ENCODE data around the gene CEP170. TPM values are rescaled to one million over a fixed set of nuclear protein-coding genes. Genes with fewer than 3 reads are reported as not detected.
"Not testable (repeated sequence)": the region's sequence is repeated elsewhere in the genome, so short reads cannot be mapped to it uniquely, and the experiment has no call there.

CEP170 gene
- polyA plus RNA-seq, 10 donors, result 41.8 to 82.3 (median 56.2) TPM

DNA sequence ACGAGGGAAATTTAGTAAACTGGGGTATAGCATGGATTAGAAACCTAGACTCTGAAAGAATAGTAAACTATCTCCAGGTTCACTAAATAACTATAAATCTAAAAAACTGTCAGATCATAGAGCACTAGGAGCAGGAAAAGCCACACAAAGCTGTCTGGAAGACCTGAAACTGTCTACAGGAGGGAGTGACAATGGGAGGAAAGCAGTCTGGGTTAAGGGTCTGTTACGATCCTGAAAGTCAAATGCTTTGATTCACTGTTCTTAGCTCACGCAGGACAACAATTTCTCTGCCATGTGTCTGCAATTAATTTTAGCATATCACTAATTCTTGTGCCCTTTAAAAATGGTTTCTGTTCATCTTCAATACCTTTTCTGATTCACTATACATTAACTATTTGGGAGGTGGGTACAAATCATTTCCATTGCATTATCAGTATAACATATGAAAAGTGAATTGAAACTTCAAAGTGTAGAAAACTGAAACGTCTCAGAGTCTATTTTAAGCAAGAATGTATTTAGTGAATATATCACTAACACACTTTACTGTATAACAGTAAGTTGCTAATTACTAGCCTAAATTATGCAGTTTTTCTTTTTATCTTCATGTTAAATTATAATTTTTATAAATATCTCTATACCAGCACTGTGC is 18.4 kb downstream of the CEP170 start:
- DNase-seq, result no peak

DNA sequence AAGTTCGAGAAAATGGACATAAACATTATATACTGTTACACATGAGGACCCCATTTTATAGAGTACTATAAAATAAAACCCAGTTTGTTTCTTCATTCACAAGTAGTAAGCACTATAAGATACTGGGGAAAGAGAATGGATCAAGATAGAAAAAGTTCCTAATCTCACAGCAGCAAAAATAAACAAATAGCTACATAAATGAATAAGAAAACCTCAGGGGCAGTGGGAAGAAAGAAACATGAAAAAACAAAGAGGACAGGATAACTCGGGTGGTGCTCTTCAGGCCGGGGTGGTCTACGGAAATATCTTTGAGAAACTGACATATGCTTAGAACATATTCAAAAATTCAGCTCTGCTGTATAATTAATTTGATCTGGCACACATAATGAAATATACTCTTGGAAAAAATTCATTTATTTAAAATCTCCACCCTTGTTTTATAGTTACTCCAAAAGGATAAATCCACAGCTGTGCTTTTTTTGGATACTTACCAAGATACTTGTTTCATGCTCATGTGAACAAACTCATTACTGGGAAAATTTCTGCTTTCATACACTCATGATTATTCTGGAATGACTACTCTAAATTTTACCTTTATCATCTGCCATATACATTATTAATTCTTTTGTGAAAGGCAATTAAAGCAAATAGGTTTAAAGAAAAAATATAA is 20.0 kb downstream of the CEP170 start:
- DNase-seq, result peak; percentile 54 to 75 (median 63)

DNA sequence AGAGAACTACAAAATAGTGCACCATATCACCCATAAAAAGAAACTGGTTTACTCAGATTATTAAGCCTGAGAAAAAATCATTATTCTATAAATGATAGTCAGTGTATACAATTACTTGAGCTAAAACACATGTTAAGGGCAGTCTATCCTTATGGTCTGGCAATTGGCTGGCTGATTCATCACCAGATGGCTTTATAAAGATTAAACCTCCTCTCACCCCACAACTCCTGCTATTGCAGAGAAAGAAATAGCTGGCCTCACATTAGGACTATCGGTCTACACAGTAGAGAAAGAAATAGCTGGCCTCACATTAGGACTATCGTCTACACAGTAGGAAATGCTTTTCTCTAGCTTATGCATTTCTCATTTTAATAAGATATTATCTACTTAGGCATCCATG is 21.2 kb downstream of the CEP170 start:
- DNase-seq, result peak in 1 of 3 donors; percentile 27

DNA sequence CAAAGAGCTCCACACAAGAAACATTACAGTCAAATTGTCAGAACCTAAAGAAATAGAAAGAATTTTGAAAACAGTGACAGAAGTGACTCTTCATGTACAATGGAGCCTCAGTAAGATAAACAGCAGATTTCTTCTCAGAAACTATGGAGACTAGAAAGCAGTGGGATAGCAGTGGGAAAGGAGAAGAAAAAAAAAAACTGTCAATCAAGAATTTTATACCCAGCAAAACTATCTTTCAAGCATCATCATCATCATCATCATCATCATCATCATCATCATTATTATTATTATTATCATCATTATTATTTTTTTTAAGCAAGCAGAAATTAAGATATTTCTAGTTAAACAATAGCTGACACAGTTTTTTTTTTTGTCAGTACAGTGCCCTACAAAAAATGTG is 24.2 kb downstream of the CEP170 start:
- DNase-seq, result no peak

DNA sequence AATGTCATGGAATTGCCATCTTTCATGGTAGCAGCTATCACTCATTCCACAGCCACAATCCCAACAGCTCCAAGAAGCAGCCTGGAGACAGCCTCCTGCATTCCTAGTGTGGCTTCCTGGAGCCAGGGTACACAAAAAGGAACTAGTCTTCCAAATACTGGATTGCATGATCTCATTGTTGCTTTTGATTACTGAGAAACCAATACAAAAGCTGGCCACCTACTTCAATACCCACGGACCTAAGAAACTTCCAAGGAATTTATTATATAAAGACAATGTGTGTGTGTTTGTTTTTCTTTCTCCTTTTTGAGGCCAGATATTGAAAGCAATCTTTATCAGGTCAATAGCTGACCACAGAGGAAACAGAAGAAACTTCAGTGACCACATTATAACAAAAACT is 25.6 kb downstream of the CEP170 start:
- DNase-seq, result no peak

DNA sequence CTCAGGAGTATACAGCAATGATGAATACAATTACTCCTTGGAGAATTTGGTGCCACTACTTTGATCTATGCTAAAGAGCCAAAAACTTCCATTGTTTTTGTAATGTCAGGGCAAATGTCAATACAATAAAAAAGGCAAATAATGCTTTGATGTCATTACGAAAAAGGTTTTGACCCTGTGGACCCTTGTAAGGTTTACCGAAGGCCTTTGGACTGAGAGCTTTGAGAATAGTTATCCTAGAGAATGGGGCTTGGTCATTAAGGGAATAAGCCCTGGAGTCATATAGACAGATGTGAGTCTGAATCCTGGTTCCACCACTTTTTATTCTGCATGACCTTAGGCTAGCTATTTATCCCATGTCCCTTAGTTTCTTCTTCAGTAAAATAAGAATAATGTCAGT is 27.5 kb downstream of the CEP170 start:
- no peak for DNase-seq

DNA sequence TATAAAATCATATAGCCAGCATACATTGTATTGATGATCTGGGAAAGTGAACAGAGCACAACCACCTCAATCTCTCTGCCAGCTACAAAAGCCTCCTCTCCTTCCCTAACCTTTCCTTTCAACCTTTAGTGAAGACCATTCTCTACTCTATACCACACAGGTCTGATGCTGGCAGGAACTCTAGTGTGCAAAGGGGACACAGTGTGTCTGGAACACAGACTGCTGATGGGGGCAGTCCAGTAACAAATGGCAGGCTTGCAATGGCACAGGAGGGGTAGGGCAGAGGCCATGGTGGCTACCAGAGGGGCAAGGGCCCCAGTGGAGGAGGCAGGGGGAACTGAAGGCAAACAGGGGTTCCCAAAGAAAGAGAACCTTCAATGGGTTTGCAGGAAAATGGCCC is 37.0 kb downstream of the CEP170 start:
- DNase-seq, result no peak

DNA sequence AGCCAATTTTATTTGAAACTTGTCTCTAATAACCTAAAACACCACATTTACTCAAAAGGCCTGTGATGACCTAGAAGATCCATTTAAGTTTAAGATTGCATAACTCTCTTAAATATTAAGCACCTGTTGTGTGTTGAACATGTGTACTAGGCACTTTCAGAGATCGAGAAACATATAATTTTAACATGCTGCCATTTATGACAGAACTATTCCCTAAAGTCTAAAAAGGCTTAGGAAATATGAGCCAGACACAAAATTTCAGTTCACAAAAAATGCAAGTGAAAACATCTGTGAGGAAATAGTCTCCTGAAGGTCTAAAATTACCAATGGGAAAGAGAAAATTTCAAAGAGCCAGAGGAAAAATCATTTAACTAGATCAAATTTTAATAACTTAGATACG is 37.7 kb downstream of the CEP170 start:
- DNase-seq, result peak in 2 of 3 donors; percentile 16 to 53

DNA sequence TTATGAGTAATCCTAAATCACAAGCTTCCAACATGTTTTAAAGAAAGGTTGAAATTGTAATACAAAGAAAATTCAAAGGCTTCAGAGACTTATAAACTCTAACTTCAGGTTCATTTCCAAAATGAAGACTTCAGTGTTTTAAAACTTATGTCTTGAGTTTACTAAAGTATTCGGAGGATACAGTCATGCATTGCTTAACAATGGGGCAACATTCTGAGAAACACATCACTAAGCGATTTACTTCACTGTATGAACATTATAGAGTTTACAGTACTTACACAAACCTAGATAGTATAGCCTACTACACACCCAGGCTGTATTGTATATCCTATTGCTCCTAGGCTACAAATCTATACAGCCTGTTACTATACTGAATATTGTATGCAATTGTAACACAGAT is 38.3 kb downstream of the CEP170 start:
- no peak for DNase-seq

DNA sequence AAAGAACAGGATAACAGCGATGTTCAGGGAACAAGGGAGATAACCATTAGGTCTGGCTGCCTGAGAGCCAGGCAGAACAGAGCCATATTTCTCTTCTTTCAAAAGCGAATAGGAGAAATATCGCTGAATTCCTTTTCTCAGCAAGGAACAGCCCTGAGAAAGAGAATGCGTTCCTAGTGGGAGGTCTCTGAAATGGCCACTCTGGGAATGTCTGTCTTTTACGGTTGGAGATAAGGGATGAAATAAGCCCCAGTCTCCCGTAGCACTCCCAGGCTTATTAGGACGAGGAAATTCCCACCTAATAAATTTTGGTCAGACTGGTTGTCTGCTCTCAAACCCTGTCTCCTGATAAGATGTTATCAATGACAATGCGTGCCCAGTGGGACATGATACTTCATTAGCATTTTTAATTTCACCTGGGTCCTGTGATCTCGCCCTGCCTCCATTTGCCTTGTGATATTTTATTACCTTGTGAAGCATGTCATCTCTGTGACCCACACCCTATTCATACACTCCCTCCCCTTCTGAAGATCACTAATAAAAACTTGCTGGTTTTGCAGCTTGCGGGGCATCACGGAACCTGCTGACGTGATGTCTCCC is 39.7 kb downstream of the CEP170 start:
- DNase-seq, result not testable (repeated sequence)

DNA sequence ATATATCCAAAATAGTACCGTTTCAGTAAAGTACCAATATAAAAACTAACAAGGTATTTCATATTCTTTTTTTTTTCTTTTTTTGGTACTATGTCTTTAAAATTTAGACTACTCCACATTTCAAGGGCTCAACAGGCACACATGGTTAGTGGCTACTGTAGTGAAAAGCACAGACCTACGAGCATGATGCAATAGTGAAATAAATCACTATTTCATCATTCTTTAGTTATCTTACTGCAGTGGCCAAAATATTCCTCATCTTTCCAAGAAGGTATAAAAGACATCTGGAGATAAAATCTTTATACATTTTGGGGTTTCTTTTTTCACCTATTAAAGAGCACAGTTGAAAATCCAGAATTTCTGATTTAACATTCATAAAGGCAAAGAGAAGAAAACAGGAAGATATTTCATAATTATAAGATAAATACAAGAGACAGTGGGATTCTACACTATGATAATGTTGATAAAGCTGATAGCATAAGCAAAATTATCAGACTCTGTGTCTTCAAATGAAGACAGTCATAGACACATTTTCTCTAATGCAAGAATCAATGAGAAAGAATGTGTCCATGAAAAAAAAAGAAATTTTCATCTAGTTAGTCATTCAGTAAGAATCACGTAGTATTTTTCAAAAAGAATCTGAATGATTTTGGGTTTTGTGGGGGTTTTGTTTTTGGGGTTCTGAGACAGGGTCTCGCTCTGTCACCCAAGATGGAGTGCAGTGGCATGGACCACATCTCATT is 41.9 kb downstream of the CEP170 start:
- peak in 2 of 3 donors; percentile 11 to 49 for DNase-seq

DNA sequence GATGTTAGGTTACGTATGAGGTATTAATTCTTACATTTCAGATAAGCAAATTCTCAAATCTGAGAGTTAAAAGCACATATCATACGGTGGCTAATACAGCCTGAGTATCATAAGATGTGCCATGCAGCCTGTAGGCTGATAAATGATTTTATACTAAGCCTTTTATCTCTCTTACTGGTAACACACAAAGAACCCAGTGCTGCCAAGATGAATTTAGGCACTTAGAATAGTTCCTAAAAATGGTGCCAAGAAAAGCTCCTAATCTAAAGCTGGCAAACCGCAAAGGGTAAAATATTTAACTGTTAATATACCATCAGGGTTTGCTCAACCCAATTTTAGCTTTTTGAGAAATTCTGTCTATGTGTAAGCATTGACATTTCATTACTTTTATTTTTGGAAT is 43.1 kb downstream of the CEP170 start:
- not testable (repeated sequence) for DNase-seq

DNA sequence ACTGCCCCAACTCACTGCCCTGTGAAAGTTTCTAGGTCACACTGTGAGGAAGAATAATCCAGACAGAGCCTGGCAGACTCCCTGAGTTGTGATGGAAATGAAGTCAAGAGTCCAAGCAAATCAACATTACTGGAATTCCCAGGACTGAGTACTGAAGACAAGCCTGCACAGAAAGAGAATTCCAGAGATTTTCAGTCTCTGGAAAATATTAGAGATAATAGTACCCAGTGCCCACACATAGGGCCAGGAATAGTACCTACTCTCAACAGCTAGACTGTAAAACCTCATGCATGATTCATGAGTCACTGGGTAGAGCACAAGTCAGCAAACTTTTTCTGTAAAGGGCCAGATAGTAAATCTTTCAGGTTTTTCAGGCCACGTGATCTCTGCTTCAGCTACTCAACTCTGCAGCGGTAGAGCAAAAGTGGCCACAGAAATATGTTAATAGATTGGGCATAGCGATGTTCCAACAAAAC is 50.0 kb downstream of the CEP170 start:
- peak in 1 of 3 donors; percentile 31 for DNase-seq

DNA sequence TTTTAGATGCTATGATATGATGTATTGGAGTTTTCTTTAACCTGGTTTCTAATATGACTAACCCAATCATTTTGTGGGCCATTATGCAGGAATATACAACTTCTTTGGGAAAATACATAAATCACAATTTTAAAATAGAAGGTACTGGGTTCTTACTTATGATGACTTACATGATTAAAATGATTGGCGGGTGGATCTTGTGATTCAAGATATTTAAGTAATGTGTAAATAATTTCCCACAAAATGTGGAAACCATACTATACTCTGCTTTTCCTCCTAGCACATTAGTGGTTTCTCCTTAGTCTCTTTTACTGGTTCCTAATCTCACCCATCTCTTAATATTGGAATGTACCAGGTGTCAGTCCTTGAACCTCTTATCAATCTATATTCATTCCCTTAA is 50.7 kb downstream of the CEP170 start:
- DNase-seq, result not testable (repeated sequence)

DNA sequence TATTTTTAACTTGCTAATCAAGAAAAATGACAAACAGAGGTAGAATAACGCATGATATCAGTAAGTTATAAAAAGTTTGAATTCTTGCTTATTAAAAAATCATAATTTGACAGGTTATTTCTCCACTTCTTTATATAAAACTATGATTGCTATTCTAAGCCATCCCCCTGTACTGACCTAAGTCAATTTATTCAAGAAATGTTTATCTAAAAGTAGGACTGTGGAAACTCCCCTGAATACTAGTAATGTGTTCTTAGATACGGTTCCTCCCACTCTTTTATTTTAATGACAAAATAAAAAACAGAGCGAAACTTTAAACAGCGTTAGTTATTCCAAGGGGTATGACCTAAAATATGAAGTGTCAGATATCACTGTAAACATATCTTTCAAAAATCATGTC is 51.9 kb downstream of the CEP170 start:
- not testable (repeated sequence) for DNase-seq

DNA sequence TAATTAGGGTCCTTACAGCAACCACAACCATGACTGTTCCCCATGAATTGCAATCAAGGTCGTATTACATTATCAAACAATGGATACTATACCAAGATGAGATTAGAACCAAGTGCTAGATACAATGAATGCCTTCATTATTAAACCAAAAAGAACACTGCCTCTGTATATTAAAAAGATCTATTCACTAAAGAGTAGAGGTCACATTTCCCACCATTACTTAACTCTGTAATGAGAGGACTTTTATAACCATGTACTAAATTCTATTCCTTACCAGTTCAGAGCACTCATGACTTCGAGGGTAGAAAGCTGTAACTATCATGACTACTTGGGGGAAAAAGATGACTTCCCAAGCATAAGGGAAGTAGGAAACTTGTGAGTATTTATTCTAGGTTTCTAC is 53.8 kb downstream of the CEP170 start:
- DNase-seq, result not testable (repeated sequence)

DNA sequence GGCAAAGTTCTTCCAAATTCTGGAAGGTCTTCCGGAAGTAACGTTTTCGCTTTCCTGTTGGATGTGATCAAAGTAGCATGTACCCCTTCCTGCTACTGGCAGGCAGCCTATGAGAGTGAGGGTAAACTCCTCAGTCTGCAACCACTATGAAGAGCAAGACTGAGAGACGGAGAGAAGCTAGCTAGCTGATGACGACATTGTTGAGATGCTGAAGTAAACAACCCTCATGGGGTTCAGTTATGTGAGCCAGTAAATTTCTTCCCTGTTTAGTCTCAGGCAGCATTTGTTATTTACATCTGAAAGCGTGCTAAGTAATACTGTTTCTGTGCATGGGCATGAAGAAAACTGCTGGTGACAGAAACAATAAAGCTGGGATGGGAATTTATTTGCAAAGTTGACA is 57.6 kb downstream of the CEP170 start:
- DNase-seq, result not testable (repeated sequence)

DNA sequence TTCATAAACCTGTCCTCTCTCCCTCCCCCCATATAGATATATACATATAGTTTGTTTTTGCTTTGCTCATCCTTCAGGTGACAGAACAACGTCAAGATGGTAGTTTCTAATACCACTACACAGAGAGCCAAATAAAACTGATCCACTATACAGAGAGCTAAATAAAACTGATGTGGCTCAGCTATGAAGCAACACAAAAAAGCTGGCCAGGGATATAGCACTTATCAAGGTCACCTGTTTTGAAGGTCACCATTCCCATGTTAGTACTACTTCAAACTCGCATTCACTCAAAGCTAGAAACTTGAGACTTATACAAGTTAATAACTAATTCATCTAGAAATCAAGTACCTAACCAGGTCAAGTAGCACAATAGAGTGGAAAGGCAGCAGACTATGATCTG is 61.8 kb downstream of the CEP170 start:
- not testable (repeated sequence) for DNase-seq

DNA sequence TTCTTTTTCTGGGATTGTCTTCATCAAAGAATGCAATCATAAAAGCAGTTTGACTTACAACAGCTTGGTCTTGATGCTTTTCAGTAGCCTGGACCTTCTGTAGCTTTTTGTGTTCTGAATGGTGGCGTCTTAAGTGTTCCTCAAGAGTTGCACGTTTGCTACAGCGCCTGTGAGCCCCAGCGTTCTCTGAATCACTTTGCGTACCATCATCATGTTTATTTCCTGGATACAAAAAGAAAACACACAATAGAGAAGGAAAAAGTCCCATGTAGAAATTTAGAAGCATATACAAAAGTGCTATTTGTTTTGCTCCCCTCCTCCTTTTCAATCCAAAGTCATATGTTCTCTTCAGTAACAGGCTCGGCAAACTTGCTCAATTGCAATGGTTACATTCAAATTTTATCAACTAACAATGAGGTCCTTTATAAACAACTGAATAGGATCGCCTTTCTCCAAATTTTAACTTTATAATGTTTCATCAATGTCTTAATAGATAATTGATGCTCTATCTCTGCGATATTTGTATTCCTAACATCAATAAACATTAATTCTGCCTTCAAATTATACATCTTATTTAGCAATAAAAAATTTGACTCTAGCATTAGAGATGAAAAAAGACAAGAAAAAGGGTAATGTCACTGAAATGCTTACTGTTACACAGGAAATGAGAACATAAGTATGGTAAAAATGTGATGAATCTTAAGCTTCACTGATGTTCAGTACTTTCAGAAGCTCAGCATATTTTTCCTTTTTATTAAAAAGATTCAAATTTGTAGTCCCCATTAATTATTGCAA is 68.7 kb downstream of the CEP170 start:
- not testable (repeated sequence) for DNase-seq

DNA sequence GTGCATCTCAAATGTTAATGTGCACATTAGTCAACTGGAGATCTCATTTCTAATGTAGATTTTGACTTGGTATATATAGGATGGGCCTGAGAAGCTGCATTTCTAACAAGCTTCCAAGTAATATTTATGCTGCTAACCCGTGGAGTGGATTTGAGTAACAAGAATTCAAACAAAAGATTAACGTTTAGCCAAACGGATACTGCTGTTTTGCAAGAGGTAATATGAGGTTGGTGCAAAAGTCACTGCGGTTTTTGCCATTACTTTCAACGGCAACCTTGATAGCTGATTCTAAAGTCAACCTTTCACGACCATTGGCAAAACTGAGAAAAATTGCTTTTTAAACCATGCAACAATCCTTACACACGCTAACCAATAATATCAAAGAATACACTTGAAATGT is 70.3 kb downstream of the CEP170 start:
- DNase-seq, result not testable (repeated sequence)

DNA sequence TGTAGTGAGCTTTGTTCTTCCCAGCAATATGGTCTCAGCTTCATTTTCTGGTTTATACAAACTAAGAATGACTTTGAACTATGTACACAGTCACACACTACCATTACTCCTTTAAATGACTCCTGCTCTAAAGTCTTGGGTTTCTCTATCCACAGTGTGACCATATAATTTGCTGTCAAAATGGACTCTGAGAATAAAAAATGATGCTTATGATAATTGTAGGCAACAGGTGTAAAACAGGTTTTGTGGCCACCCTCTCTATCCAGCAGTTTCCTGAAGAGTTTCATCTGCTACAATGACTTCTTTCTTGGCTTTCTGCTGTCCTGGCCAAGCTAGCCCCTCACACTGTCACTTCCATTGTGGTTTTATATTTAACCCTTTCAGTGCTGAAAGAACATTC is 71.4 kb downstream of the CEP170 start:
- DNase-seq, result not testable (repeated sequence)

Measured in muscle of back (tissue), 11 donors.